GM19452 (cell line): ENCODE results near the gene C2CD3.
"Not testable (repeated sequence)": the region's sequence is repeated elsewhere in the genome, so short reads cannot be mapped to it uniquely, and the experiment has no call there.

Experiments
- ATAC-seq: cut with Tn5 transposase; IDR thresholded peaks from one replicate; pipeline ENCODE4 v1.9.1; 2021; ENCODE audit not compliant: unreplicated experiment

The C2CD3 gene

GRCh38 chr11:74120260-74121035 lies 50.4 kb downstream of the C2CD3 start:
- ATAC-seq: not testable (repeated sequence)

- no peak for ATAC-seq
These were observed 54.1 kb downstream of the C2CD3 start for GRCh38 chr11:74116719-74117118.

- ATAC-seq: no peak
These were observed 57.9 kb downstream of the C2CD3 start for GRCh38 chr11:74112877-74113276.

GRCh38 chr11:74106124-74106523 lies 64.7 kb downstream of the C2CD3 start:
- ATAC-seq: no peak

- ATAC-seq: no peak
These were observed 68.5 kb downstream of the C2CD3 start for GRCh38 chr11:74102321-74102720.

GRCh38 chr11:74100735-74101134 lies 70.1 kb downstream of the C2CD3 start:
- no peak for ATAC-seq

GRCh38 chr11:74100231-74100630 lies 70.6 kb downstream of the C2CD3 start:
- no peak for ATAC-seq

- no peak for ATAC-seq
These were observed 73.0 kb downstream of the C2CD3 start for GRCh38 chr11:74097686-74098237.

GRCh38 chr11:74094393-74094792 lies 76.4 kb downstream of the C2CD3 start:
- ATAC-seq: no peak

GRCh38 chr11:74092425-74092824 lies 78.4 kb downstream of the C2CD3 start:
- no peak for ATAC-seq

GRCh38 chr11:74091549-74091948 lies 79.3 kb downstream of the C2CD3 start:
- ATAC-seq: no peak

GRCh38 chr11:74090701-74091100 lies 80.1 kb downstream of the C2CD3 start:
- ATAC-seq: no peak

- ATAC-seq: no peak
These were observed 84.4 kb downstream of the C2CD3 start for GRCh38 chr11:74086242-74086884.

- no peak for ATAC-seq
These were observed 85.3 kb downstream of the C2CD3 start for GRCh38 chr11:74085542-74085892.

- no peak for ATAC-seq
These were observed 85.8 kb downstream of the C2CD3 start for GRCh38 chr11:74084796-74085541.

- not testable (repeated sequence) for ATAC-seq
These were observed 86.9 kb downstream of the C2CD3 start for GRCh38 chr11:74083927-74084326.

- ATAC-seq: no peak
These were observed 89.4 kb downstream of the C2CD3 start for GRCh38 chr11:74081428-74081827.

GRCh38 chr11:74077193-74077592 lies 93.6 kb downstream of the C2CD3 start:
- ATAC-seq: no peak

- ATAC-seq: no peak
These were observed 98.1 kb downstream of the C2CD3 start for GRCh38 chr11:74072721-74073120.

- no peak for ATAC-seq
These were observed 98.5 kb downstream of the C2CD3 start for GRCh38 chr11:74072286-74072685.

- no peak for ATAC-seq
These were observed 99.9 kb downstream of the C2CD3 start for GRCh38 chr11:74070723-74071492.
